Hindlimb muscle (tissue), 1 donor: ENCODE measurements around the gene PFKFB4. TPM values are rescaled to one million over a fixed set of nuclear protein-coding genes. Genes with fewer than 3 reads are reported as not detected.

Experiments used
- DNase-seq: peaks from one replicate; pipeline ENCODE4 v3.0.0-alpha.2; 2013
- polyA plus RNA-seq: library from polyadenylated mRNA; unstranded; fragments of 120-200 nt; gene quantifications from one replicate; pipeline ENCODE4 v1.2.1, GENCODE V29; 2013; ENCODE audit not compliant: insufficient read length

The PFKFB4 gene
- 6.7 TPM for polyA plus RNA-seq

DNA sequence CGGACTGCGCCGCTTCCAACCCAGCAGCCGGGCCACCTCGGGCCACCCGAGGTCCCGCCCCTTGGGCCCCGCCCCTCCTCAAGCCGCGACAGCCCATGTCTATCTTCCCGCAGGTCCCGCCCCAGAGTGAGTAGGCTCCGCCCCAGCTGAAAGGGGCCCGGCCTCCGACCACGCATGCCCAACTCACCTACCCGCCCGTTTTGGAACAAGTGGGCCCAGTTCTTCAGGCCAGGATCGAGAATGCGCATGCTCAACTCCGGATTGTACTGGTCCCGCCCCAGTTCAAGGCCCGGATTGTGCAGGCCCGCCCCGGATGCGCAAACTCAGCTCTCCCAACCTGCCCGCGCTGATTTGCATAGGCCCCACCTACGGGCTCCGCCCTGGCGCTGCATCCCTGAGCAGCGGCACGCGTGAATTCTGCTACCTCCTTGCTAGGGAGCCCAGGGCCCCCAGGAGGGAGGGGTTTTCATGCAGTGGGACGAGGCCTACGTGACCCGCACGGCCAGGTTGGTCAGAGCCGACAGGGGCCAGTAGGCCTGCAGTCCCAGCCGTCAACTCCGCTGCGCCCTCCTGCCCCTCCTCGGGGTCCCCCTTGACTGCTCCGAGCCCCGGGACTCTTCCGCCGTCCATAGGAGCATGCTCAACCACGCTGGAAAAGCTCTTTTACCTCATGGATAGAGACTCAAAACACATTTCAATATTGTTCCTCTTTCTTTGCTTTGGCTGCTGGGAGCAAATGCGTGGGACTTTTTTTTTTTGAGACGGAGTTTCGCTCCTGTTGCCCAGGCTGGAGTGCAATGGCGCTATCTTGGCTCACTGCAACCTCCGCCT lies at the start of gene PFKFB4:
PFKFB4 (minus strand) TSS at position 8 of the 831 bp plus-strand sequence. CDS start 26 bp downstream, outside the sequence.
- DNase-seq: peak; percentile 98

DNA sequence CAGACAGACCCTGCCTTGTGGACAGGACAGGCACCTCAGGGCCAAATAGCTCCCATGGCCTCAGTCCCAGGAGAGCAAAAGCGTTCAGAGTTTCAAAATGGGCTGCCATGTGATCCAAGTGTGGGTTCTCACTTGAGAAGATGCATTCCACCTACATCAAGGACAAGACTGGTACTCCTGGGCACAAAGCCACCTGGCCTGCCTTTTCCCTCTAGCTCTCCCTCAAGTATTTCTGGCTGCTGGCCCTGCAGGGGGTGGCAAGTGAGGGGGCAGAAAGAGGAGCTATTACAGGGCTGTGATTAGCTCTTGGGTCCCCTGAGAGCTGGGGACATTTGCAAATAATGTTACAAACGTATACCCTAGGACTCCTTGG lies 45.0 kb upstream of the PFKFB4 start:
- no peak for DNase-seq

DNA sequence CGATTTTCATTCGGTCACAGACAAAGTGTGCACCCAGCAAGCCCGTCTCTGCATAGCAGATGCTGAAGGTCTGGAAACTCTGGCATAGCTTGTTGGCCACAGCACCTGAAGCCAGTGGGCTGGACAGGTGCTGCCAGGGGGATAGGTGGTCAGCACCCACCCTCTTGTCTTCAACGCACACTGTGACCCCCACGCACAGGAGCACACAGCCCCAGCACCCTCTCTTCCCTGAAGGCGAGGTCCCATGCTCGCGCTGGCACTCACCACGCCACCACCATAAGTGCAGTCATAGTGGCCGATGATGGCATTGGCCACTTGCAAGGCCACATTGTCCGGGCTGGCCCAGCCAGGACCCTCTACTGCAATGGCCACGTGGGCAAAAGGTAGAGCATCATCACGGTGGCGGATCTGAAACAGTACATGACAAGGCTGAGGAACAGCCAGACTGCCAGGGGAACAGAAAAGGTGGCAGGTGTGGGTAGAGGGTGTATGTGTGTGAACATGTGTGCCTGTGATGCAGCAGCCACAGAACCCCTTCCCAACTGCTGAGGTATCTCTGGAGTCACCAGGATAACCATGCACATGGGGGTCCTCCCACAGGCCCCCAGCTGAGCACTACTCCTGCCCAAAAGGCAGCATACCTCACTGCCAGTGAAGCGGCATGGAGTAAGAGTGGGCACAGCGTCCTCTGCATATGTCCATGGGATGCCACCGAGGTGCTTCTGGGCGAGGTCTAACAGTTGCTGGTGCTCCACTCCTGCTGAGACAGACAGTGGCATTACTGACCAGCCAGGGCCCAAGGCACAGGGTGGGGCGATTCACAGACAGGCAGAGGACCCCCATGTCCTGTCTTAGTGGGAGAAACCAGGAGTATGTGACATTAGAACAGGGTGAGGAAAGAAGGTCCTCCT lies 44.4 kb upstream of the PFKFB4 start:
- no peak for DNase-seq

DNA sequence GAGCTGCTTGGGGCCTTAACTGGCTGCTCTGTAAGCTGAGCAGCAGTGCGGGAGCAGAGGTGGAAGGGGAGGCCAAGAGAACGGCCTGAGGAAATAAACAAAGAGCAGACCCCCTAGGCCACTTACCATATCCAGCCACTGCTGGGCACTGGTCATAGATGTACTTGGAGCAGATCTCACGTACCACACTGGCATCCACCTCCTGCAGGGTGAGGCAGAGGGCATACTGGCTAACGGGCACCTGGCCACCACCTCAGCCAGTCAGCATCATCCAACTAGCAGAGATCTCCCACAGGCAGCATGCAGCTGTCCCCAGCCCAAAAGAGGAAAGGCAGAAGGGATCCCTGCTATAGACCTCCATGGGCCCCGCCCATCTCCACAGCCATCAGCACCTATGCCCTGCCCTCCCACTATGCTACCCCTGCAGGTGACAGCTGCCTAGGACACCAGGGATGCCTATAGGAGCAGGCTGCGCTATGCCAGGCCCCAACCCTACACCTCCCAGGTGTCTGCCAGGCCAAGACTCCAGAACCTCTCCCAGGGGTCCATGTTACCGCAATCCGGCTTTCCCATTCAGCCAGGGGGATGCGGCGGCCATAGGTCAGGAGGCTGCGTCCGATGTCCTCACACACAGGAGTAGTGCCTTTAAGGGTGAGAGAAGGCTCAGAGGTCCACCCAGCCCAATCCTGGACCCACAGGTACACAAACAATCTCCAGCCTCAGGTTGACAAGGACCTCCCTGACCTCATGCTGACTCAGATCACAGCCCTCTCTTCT lies 43.1 kb upstream of the PFKFB4 start:
- no peak for DNase-seq

DNA sequence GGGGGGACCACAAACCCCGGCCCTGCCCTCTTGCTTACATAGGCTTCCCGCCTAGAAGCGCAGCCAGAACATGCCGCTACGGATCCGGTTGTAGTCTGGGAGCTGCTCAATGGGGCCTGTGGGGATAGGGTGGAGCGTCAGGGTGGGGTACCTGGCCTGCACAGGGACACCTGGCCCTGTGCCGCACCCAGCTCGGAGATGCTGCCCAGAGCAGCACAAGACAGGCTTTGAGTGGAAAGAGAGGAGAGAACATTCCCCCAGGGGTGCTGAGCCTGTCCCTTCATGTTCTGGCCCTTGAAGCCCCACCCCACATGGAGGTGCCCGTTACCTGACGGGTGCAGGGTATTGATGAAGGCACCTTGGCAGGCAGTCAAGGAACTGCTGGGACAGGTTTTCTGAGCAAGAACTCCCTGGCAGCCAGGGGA lies 42.5 kb upstream of the PFKFB4 start:
- DNase-seq: no peak

- no peak for DNase-seq
These were observed 41.9 kb upstream of the PFKFB4 start for GRCh38 chr3:48598323-48599076.

GRCh38 chr3:48597408-48597800 lies 40.8 kb upstream of the PFKFB4 start:
- DNase-seq: no peak

DNA sequence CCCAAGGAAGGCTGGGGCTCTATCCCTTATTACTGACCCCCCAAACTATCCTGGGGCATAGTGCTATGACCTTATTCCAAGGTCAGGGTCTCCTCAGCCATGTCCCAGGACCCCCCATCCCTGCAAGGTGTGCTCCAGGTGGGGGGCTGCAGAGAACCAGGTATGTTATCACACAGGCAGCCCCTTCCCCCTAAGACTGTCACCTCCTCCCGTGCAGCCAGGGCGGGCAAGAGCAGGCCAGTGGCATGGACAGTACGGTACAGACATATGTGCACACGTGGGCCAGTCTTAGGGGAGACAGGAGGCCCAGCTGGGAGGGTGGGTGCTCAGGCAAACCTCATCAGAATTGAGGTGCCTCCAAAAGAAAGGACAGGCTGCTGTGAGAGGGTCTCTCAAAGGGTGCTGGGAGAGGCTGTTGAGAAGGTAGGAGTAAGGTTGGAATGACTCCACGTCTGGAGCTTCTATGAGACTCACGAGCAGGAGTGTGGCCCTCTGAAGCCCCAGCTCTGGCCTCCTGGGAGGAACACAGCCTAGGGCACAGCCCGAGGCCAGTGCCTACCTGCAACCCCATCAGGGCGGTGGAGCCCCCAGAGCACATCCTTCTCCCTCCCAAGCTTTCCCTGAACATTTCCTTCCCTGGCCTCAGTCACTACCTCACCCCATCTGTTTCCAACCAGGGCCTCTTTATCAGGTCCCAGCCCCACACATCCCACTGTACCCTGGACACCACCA lies 40.2 kb upstream of the PFKFB4 start:
- DNase-seq: no peak

GRCh38 chr3:48596157-48596556 lies 39.6 kb upstream of the PFKFB4 start:
- DNase-seq: no peak

DNA sequence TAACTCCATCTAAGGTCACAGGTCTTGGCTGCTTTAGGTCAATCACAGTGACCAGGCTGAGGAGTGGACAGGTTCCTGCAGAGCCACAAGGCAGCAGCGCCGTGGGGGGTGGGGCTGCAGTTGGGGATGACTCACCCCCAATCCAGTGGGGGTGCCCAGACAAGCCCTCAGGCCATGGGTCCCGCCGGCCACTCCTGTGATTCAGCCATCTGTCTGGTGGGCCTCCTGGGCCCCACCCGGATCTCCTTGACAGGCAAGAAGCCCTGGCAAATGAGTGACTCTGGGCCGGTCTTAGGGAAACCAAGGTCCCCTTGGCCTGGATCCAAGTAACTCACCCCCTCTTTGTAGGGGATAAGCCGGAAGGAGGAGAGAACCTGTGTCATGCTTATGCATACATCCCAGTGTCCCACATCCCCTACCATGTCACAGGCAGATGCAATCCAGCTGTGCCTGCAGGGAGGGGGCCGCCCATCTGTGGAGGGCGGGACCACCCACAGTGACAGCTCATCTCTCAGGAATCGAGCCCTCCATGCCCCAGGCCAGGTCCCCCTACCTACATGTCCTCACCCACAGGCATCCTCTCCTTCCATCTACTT lies 39.0 kb upstream of the PFKFB4 start:
- no peak for DNase-seq

GRCh38 chr3:48595075-48595525 lies 38.5 kb upstream of the PFKFB4 start, which contains the start of gene COL7A1:
COL7A1 (minus strand) TSS chr3:48595329; CDS start chr3:48595159, 170 bp downstream.
- DNase-seq: no peak

DNA sequence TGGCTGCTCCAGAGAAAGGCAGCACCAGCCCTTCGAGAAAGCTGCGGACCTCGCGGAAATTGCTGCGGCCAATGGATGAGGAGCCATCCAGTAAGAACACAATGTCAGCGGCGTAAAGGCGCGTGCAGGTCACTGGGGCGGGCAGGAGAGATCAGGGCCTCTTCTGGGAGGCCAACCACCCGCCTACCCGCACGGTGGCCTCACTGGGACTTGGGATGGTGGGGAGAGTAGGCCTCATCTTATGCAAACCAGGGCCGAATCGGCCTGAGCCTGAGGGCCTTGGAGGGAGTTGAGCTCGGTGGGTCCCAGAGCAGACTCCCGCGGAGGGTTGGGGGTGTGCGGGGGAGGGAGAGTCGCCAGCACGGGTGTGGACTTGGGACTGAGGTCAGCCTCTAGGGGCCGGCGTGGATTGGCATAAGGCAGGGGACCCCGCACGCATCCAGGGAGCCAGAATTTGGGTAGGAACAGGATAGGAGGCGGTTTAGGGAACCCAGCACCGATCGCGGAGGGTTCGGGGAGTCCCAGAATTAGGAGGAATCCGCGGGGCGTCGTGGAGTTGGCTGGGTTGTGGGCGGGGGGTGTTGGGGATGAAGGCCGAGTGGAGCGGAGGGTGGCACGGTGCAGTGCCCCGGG lies 37.9 kb upstream of the PFKFB4 start:
- DNase-seq: no peak

GRCh38 chr3:48593337-48593736 lies 36.7 kb upstream of the PFKFB4 start:
- DNase-seq: no peak

- no peak for DNase-seq
These were observed 36.0 kb upstream of the PFKFB4 start for GRCh38 chr3:48592519-48593087.

GRCh38 chr3:48591886-48592518 lies 35.4 kb upstream of the PFKFB4 start:
- DNase-seq: no peak

DNA sequence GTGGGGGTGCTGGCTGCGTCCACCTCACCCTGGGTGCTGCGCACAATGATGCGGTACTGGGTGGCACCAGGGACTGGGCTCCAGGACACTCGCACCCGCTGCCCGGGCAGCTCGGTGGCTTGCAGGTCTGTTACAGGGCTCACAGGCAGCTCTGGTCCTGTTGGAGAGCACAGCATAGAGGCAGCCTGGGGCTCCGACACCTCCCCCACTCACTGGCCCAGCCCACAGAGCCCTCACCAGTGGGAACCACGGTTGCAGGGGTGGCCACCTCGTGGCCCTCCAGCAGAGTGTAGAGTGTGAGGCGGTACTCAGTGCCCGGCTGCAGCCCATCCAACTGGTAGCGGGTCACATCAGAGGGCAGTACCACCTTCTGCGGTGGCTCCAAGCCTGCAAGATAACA lies 34.8 kb upstream of the PFKFB4 start:
- DNase-seq: no peak

- DNase-seq: no peak
These were observed 31.6 kb upstream of the PFKFB4 start for GRCh38 chr3:48588230-48588629.

DNA sequence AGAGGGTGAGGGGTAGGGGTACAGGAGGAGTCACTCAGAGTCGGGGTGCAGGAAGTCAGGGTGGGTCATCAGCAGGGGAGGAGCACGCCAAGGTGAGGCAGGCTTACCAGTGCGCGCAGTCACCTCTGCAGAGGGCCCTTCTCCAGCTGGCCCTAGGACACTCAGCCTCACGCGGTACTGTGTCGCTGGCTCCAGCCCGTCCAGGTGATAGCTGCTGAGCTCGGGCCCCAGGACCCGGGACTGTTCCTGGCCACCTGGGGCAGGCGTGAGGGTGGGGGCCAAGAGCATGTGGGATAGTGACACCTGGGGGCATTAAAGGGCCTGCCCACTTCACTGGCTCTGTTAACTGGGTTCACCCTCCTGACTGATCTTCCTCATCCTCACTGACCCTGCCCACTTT lies 31.1 kb upstream of the PFKFB4 start:
- DNase-seq: no peak

DNA sequence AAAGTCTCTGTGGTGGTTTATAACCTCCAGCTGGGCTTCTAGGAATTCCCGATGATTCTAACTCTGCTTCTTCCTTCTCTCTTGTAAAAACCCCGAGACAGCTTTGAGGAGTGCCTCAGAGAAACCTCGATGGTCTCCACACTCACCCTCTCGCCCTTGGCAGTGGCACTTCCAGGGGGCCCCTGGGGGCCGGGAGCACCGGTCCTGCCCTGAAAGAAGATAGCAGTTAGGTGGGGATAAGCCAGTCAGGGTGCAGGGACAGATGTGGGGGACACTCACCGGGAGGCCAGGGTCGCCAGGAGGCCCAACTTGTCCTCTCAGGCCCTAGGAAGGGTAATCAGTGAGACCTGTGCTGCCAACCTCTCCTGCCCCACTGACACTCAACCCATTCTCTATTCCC lies 28.8 kb upstream of the PFKFB4 start:
- no peak for DNase-seq
